Activated effector memory CD4-positive, alpha-beta T cell treated with anti-CD3 and anti-CD28 coated beads, Interleukin-2, amount 50 U/mL, for 16 hours (primary cell): ENCODE results near the gene KRT25.
A peak's percentile ranks its signal among the peaks of the same experiment; 100 is the strongest.

Experiments
- DNase-seq: peaks from one replicate; pipeline ENCODE4 v3.0.0-alpha.2; 2020

The KRT25 gene

GRCh38 chr17:40755231-40755630, at the start of gene KRT25:
Gene KRT25 (minus strand): TSS chr17:40755331. CDS start chr17:40755271, 60 bp downstream.
- DNase-seq: no peak

DNA sequence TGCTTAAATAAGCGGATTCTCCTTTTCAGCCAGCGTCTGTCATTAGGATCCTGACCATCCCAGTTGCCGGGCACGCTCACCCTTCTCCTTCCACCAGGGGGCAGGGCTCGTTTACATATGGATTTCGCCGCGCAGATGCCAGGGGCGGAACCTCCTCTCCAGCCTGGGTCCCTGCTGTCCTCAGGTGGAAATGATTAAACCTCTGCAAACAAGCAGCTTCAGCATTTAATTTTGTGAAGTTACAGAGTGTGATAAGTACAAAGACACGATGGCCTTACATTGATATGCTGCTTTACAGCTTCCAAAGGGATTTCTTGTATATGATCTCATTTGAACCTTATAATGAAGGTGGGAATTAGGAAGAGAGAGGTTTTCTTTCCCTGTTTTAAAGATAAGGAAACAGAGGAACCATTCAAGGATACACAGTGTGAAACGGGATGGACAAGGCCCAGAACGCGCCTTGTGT, 48.5 kb upstream of the KRT25 start:
- DNase-seq: peak; percentile 90

DNA sequence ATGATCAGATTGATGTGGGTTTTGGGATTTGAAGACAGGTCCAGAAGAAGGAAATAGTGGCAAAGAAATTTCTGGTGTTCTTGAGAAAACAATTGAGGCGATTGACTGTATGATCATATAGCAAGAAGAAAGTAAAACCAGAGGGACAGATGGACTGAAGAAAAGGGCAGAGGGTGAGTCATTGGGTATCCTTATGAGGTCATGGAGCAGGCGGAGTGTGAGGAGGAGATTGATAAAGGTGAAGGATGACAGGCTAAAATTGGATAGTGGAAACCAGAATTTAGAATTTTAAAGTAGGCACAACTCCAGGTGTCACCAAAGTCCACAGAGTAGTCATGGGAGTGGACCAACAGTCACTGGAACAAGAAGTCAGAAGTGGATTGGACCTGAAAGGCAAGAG, 46.0 kb upstream of the KRT25 start:
- no peak for DNase-seq

GRCh38 chr17:40800381-40800780, 45.2 kb upstream of the KRT25 start:
- no peak for DNase-seq

GRCh38 chr17:40799859-40800258, 44.7 kb upstream of the KRT25 start, which contains the start of gene KRT28:
Gene KRT28 (minus strand): TSS chr17:40799959. CDS start chr17:40799893, 66 bp downstream.
- DNase-seq: no peak

DNA sequence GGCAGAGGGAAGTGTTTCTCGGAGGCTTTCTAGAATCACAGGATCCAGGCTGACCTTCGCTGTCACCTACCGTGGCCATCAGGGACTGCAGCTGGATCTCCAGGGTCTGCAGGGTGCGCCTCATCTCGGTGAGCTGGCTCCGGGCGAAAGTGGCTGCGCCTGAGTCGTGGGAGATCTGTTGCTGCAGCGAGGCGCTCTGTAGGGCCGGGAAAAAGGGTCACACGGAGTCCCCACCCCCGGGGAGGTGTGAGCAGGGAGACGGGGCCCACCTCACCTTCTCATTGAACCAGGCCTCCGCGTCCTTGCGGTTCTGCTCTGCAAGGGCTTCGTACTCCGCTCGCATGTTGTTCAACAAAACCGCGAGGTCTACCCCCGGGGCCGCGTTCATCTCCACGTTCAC, 41.7 kb upstream of the KRT25 start:
- no peak for DNase-seq

- DNase-seq: no peak
Observed at GRCh38 chr17:40795019-40795667, 40.0 kb upstream of the KRT25 start.

GRCh38 chr17:40794466-40794865, 39.3 kb upstream of the KRT25 start:
- DNase-seq: no peak

DNA sequence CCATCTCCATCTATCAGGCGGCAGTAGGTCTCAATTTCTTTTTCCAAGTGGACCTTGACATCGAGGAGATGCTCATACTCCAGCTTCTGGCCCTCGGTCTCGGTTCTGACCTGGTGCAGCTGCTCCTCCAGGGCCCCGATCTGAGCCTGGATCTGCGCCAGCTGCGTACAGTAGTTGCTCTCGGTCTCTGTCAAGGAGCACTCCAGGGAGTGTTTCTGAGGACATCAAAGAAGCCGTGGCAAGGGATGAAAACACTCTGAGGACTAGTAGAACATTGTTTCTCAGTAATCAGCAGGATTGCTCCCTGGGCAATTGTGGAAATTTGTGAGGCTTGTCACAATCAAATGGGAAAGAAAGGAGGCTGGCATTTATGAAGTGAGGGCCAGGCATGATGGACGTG, 38.7 kb upstream of the KRT25 start:
- no peak for DNase-seq

DNA sequence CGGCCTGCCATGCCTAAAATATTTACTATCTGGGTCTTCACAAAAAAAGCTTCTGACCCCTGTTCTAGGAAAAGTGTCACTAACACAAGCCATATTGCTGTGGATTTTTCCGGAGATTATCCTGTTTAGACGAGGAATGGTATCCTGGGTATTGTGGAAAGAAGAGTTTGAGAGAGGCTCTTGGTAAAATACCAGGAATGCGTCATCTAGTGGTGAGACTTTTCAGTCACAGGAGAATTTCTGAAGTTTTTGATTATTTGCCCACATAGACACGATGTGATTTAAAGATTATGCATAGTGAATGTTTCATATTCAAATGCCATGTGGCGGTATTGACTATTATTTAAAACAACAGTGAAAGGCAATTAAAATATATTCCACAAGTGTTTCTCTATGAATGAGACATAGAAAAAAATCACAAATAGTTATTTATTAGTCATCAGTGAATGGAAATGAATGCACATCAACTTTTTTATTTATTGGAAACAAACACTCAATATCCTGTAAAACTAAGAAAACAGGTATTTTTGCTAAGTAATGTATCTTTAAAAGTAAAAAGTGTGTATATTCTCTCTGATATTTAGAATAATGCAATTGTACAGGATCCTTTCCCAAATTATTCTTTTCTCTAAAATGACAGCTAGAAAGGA, 36.8 kb upstream of the KRT25 start:
- no peak for DNase-seq

DNA sequence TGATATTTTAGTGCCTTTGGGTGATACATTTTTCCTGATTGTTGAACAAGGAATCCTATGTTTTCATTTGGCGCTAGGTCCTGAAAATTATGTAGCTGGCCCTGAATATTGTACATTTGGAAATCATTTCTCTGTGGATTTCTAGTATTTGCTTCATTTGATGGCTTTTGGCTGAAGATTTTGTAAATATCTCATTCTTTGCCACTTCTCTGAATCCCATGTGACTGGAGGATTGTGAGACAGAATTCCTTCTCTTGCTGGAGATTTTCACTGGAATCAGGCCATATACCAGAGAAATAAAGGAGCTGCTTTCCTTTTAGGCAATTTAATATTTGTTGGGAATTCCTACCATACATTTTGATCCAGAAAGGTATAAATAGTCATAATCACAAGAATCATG, 36.0 kb upstream of the KRT25 start:
- DNase-seq: no peak

DNA sequence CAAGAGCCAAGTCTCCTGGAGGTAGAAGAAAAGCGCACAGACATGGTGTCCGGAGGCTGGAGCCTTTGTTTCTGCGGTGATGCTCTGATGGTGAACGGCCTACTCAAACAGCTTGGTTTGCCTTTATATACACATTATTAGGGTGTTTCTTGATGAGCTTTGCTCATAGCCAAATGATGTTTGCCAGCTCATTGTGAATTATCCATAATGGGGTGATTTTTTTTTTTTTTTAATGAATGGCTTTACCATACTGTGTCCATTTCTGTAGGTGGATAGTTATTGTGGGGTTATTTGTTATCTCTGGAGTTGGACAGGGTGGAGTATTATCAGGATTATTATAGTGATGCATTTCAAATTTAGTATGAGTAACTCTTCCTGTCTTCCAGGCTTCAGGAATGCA, 27.3 kb upstream of the KRT25 start, which contains the start of gene KRT27:
Gene KRT27, minus strand, starts transcription at position 101 of the 400 bp plus-strand sequence. Its CDS starts 57 bp downstream, at position 44.
- no peak for DNase-seq

- DNase-seq: peak; percentile 64
Observed at GRCh38 chr17:40779181-40779909, 24.2 kb upstream of the KRT25 start.

DNA sequence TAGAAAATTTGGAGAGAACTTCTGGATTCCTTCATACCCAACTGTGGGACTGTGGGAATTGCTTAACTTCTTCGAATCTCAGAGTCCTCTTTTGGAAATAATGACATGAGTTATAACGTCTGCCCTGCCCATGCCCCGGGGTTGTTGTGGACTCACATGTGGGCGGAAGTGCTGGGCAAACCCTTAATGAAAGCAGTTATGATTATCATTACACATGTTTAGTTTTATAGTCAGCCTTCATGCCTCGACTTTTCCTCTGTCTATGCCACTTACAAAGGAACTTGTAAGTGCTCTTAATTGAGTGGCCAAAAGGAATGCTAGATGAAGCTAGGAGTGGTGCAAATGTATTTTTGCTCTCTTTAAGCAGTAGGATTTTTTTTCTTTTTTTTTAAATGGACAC, 23.3 kb upstream of the KRT25 start:
- DNase-seq: no peak

GRCh38 chr17:40777971-40778370, 22.8 kb upstream of the KRT25 start:
- no peak for DNase-seq

- DNase-seq: no peak
Observed at GRCh38 chr17:40777459-40777858, 22.3 kb upstream of the KRT25 start.

GRCh38 chr17:40775945-40776344, 20.8 kb upstream of the KRT25 start:
- DNase-seq: no peak

DNA sequence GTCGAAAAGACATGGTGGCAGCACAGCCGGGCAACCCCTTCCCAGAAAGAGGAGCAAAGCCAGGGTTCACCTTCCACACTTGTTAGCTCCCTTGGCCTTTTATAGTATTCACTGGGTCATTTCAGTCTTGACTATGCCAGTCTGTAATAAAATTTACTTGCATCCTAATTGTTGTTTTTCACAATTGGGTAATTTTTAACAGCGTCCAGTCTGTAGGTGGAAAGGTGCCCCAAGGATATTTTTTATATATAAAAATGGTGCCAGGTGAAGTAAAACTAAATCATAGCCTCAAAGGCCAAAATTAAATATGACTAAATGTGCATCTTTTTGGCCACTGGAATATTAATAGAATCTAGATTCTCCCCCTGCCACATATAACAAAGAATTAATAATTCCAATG, 17.0 kb upstream of the KRT25 start, which contains the start of gene KRT26:
Gene KRT26, minus strand, starts transcription at position 101 of the 400 bp plus-strand sequence. Its CDS starts 88 bp downstream, at position 13.
- no peak for DNase-seq

GRCh38 chr17:40765657-40766056, 10.5 kb upstream of the KRT25 start:
- DNase-seq: no peak

DNA sequence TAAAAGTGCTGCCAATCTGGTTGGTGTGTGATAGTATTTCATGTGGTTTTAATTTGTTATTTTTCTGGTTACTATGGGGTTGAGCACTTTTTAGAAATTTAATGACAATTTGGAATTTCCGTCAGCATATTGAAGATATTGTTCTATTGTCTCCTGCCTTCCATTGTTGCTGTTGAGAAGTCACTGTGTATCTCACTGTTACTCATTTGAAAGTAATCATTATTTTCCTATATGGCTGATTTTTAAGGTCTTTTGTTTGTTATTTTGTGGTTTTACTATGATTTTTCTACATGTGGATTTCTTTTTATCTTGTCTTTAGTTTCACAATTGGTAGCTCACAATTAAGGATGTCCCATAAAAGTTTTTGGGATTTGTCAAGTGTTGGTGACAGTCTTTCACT, 8.6 kb upstream of the KRT25 start:
- DNase-seq: no peak

DNA sequence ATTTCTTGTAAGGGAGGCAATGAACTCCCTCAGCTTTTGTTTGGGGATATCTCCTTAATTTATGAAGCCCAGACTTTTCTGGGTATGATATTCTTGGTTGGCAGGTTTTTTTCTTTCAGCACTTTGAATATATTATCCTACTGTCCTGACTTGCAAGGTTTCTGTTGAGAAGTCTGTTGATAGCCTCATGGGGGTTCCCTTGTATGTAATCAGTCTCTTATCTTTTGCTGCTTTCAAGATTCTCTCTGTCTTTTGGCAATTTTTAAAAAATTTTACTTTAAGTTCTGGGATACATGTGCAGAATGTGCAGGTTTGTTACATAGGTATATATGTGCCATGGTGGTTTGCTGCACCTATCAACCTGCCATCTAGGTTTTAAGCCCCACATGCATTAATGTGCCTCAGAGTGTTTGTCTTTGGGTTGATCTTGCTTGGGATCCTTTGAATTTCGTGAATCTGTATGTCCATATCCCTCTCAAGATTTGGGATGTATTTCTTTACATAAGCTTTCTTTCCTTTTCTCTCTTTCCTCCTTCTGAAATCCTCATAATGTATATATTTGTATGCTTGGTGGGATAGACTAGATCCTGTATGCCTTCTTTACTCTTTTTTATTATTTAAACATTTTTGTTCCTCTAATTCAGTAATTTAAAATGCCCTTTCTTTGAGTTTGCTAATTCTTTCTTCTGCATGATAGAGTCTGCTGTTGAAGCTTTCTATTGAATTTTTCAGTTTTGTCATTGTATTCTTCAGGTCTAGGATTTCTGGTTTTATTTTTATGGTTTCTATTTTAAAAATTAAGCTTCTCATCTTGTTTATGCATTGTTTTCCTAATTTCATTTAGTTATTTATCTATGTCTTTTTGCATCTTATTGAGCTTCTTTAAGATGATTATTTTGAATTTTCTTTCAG, 5.2 kb upstream of the KRT25 start:
- DNase-seq: no peak

DNA sequence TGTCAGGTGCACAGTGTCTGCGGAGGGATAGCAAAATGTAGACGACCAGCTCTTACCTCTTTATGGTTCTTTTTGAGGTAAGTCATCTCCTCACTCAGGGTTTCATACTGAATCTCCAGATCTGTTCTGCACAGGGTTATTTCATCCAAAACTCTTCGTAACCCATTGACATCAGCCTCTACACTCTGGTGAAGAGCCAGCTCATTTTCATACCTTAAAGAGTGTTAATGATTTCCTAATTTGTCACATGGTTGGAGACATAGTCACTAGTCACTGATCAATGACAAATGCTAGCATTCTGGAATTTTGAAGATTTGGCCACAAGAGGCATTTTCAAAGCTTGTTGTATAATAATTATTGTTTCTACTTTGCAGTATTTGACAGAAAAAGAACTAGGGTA, 1.3 kb downstream of the KRT25 start:
- DNase-seq: no peak

GRCh38 chr17:40751065-40751464, 4.1 kb downstream of the KRT25 start:
- no peak for DNase-seq
